IMR-90 (cell line): ENCODE measurements around the gene CABS1. TPM values are rescaled to one million over a fixed set of nuclear protein-coding genes. Genes with fewer than 3 reads are reported as not detected.

ENCODE experiments used
- ATAC-seq: fragments of 200-7000 bp; cut with Tn5 transposase; 2 replicates; pipeline ENCODE4 v1.9.1; 2020; ENCODE audit warnings: low read depth, mild to moderate bottlenecking, moderate library complexity
- BruUV-seq: library from RNA; stranded (reverse); fragments of 400-500 nt; replicated peaks from 2 replicates; lab custom pipeline; 2021; lab: Mats Ljungman, UMichigan
- CTCF ChIA-PET: fragments of 300-600 bp; formaldehyde crosslinking; extraction: SDS; loops from one replicate; lab custom pipeline; 2021; ENCODE audit warnings: antibody characterized with exemption; lab: Yijun Ruan, JAX
- POLR2A ChIA-PET: fragments of 300-600 bp; sonication (Branson Sonifier 250); formaldehyde crosslinking; loops from one replicate; lab custom pipeline; 2022; ENCODE audit warnings: antibody characterized with exemption; ENCODE audit not compliant: unreplicated experiment; lab: Charles Lee
- DNase-seq: peaks from one replicate; pipeline ENCODE4 v3.0.0; 2013
- H2AFZ ChIP-seq: replicated peaks from 2 replicates; pipeline ENCODE3; 2013; ENCODE audit warnings: low read length, mild to moderate bottlenecking; ENCODE audit not compliant: poor library complexity
- H2AK5ac ChIP-seq: 2 replicates; pipeline ENCODE4 v1.6.1; 2013; ENCODE audit warnings: low read depth, low read length, inconsistent platforms
- H2AK9ac ChIP-seq: replicated peaks from 2 replicates; pipeline ENCODE3; 2013; ENCODE audit warnings: mild to moderate bottlenecking, low read depth, low read length, moderate library complexity; ENCODE audit not compliant: poor library complexity
- H2BK120ac ChIP-seq: 2 replicates; pipeline ENCODE4 v1.6.1; 2013; ENCODE audit warnings: low read depth, low read length, inconsistent platforms
- H2BK15ac ChIP-seq: 3 replicates; pipeline ENCODE4 v1.6.1; 2013; ENCODE audit warnings: low read depth, low read length, inconsistent platforms
- H2BK20ac ChIP-seq: 2 replicates; pipeline ENCODE4 v1.6.1; 2013; ENCODE audit warnings: low read depth, mild to moderate bottlenecking, inconsistent platforms, low read length, moderate library complexity
- H2BK5ac ChIP-seq: 2 replicates; pipeline ENCODE4 v1.6.1; 2013; ENCODE audit warnings: mild to moderate bottlenecking, low read depth, low read length, inconsistent platforms; ENCODE audit not compliant: poor library complexity, severe bottlenecking
- H3K14ac ChIP-seq: replicated peaks from 2 replicates; pipeline ENCODE4 v1.6.1; 2013; ENCODE audit warnings: low read depth, low read length, inconsistent platforms
- H3K18ac ChIP-seq: 2 replicates; pipeline ENCODE4 v1.6.1; 2013; ENCODE audit warnings: low read depth, low read length, control low read depth
- H3K23ac ChIP-seq: 2 replicates; pipeline ENCODE4 v1.6.1; 2013; ENCODE audit warnings: low read depth, low read length, inconsistent platforms
- H3K27ac ChIP-seq: 2 replicates; pipeline ENCODE4 v1.5.1; 2013; ENCODE audit warnings: mild to moderate bottlenecking, control low read depth, low read length; ENCODE audit not compliant: insufficient read depth
- H3K27me3 ChIP-seq: 2 replicates; pipeline ENCODE4 v1.6.1; 2013; ENCODE audit warnings: low read length; ENCODE audit not compliant: control insufficient read depth, insufficient read depth
- H3K36me3 ChIP-seq: 2 replicates; pipeline ENCODE4 v1.6.1; 2013; ENCODE audit warnings: low read length, mixed read lengths; ENCODE audit not compliant: control insufficient read depth, insufficient read depth
- H3K4ac ChIP-seq: 2 replicates; pipeline ENCODE4 v1.6.1; 2013; ENCODE audit warnings: low read depth, low read length, inconsistent platforms
- H3K4me1 ChIP-seq: 2 replicates; pipeline ENCODE4 v1.6.1; 2013; ENCODE audit warnings: low read length, mixed read lengths; ENCODE audit not compliant: control insufficient read depth, insufficient read depth
- H3K4me2 ChIP-seq: 2 replicates; pipeline ENCODE4 v1.6.1; 2013; ENCODE audit warnings: low read depth, mild to moderate bottlenecking, control low read depth, low read length, moderate library complexity
- H3K4me3 ChIP-seq: 2 replicates; pipeline ENCODE4 v1.5.1; 2013; ENCODE audit warnings: low read depth, mild to moderate bottlenecking, control low read depth, low read length, moderate library complexity; ENCODE audit not compliant: insufficient read depth
- H3K56ac ChIP-seq: 2 replicates; pipeline ENCODE4 v1.6.1; 2013; ENCODE audit warnings: low read length, inconsistent platforms; ENCODE audit not compliant: insufficient read depth; ENCODE audit errors: extremely low read depth
- H3K79me1 ChIP-seq, 2 experiments: 2 replicates each; pipeline ENCODE4 v1.6.1; 2013; ENCODE audit warnings: low read length in 2 of 2, inconsistent platforms in 1 of 2, low read depth in 1 of 2
- H3K9ac ChIP-seq: 2 replicates; pipeline ENCODE4 v1.6.1; 2013; ENCODE audit warnings: low read depth, low read length, control low read depth
- H3K9me1 ChIP-seq: 2 replicates; pipeline ENCODE4 v1.6.1; 2013; ENCODE audit warnings: low read length, inconsistent platforms; ENCODE audit not compliant: insufficient read depth
- H3K9me3 ChIP-seq: 2 replicates; pipeline ENCODE4 v1.6.1; 2013; ENCODE audit warnings: low read length; ENCODE audit not compliant: control insufficient read depth, insufficient read depth
- H4K20me1 ChIP-seq: 2 replicates; pipeline ENCODE4 v1.6.1; 2013; ENCODE audit warnings: low read length, inconsistent platforms; ENCODE audit not compliant: insufficient read depth
- H4K5ac ChIP-seq: 2 replicates; pipeline ENCODE4 v1.6.1; 2013; ENCODE audit warnings: mild to moderate bottlenecking, low read depth, low read length, control low read depth
- H4K8ac ChIP-seq, 2 experiments: 2 replicates each; pipeline ENCODE4 v1.6.1; 2013; ENCODE audit warnings: low read depth in 2 of 2, low read length in 2 of 2, control low read depth in 1 of 2, inconsistent platforms in 1 of 2
- H4K91ac ChIP-seq: 2 replicates; pipeline ENCODE4 v1.6.1; 2013; ENCODE audit warnings: low read depth, low read length, inconsistent platforms; ENCODE audit not compliant: insufficient read depth
- BHLHE40 ChIP-seq: fragments of 150-350 bp; IDR thresholded peaks from 2 replicates; pipeline ENCODE4 v1.6.1; 2016; ENCODE audit warnings: mild to moderate bottlenecking, low read depth, low read length
- CEBPB ChIP-seq: IDR thresholded peaks from 2 replicates; pipeline ENCODE4 v1.6.1; 2012; ENCODE audit warnings: low read depth, low read length, improper control_type of control experiment
- CHD1 ChIP-seq: IDR thresholded peaks from 2 replicates; pipeline ENCODE4 v1.6.1; 2012; ENCODE audit warnings: low read depth, low read length, improper control_type of control experiment
- FOS ChIP-seq: fragments of 150-350 bp; IDR thresholded peaks from 2 replicates; pipeline ENCODE4 v1.6.1; 2016; ENCODE audit warnings: low read depth, low read length
- MAFK ChIP-seq: IDR thresholded peaks from 2 replicates; pipeline ENCODE4 v1.6.1; 2012; ENCODE audit warnings: low read depth, low read length, improper control_type of control experiment
- MAZ ChIP-seq: IDR thresholded peaks from 2 replicates; pipeline ENCODE4 v1.6.1; 2012; ENCODE audit warnings: low read depth, mild to moderate bottlenecking, low read length, improper control_type of control experiment, moderate library complexity, borderline replicate concordance
- MXI1 ChIP-seq: IDR thresholded peaks from 2 replicates; pipeline ENCODE4 v1.6.1; 2012; ENCODE audit warnings: low read depth, mild to moderate bottlenecking, low read length, moderate library complexity, borderline replicate concordance
- NFE2L2 ChIP-seq: fragments of 150-350 bp; IDR thresholded peaks from 2 replicates; pipeline ENCODE4 v1.6.1; 2016; ENCODE audit warnings: low read depth, mild to moderate bottlenecking, low read length
- POLR2A ChIP-seq: IDR thresholded peaks from 2 replicates; pipeline ENCODE4 v1.6.1; 2012; ENCODE audit warnings: mild to moderate bottlenecking, low read depth, low read length
- RAD21 ChIP-seq: IDR thresholded peaks from 2 replicates; pipeline ENCODE4 v1.6.1; 2012; ENCODE audit warnings: low read length, improper control_type of control experiment
- RCOR1 ChIP-seq: IDR thresholded peaks from 2 replicates; pipeline ENCODE4 v1.6.1; 2012; ENCODE audit warnings: mild to moderate bottlenecking, low read length, improper control_type of control experiment; ENCODE audit not compliant: insufficient replicate concordance
- RFX5 ChIP-seq: IDR thresholded peaks from 2 replicates; pipeline ENCODE4 v1.8.0; 2012; ENCODE audit warnings: low read depth, mild to moderate bottlenecking, low read length, moderate library complexity
- SMC3 ChIP-seq: fragments of 150-350 bp; IDR thresholded peaks from 2 replicates; pipeline ENCODE4 v1.6.1; 2016; ENCODE audit warnings: low read depth, mild to moderate bottlenecking, antibody characterized with exemption, low read length, moderate library complexity
- WGBS, 2 experiments: methylation state at CpG; one replicate each; pipeline versions ENCODE4 v1.1.5 to v1.1.7; 2013; ENCODE audit warnings: missing lambda C conversion rate in 2 of 2; ENCODE audit not compliant: insufficient read length in 1 of 2; ENCODE audit errors: extremely low coverage in 2 of 2; 5-methylcytosine and 5-hydroxymethylcytosine counted together
- dilution Hi-C: fragments of 300-500 bp; cut with HindIII; formaldehyde crosslinking; loops from one replicate; pipeline ENCODE4 v1.14.3; 2018; ENCODE audit warnings: low sequenced_read_pairs; ENCODE audit not compliant: unreplicated experiment
- in situ Hi-C: fragments of 300-500 bp; cut with MboI; formaldehyde crosslinking; loops from 3 replicates; pipeline ENCODE4 v1.14.3; 2019; ENCODE audit warnings: low sequenced_read_pairs, inconsistent platforms, mixed read lengths
- intact Hi-C: fragments of 100-400 bp; cut with micrococcal nuclease; formaldehyde crosslinking; loops from 2 replicates; pipeline ENCODE4 v1.10.0; 2022
- polyA plus RNA-seq, 3 experiments: library from polyadenylated mRNA; depleted of rRNA; stranded (reverse); fragments of >200 nt; gene quantifications; 2 replicates each; pipeline ENCODE4 v1.2.3, GENCODE V29; 2012; ENCODE audit warnings: low replicate concordance in 1 of 3
- total RNA-seq: library from RNA; depleted of rRNA; stranded (reverse); fragments of >200 nt; gene quantifications from 2 replicates; pipeline ENCODE4 v1.2.3, GENCODE V29; 2012
- TF ChIP-seq, protein P1 (sequence below): conservative IDR thresholded peaks from 2 replicates; pipeline ENCODE4 v1.5.1; 2012; ENCODE audit warnings: mild to moderate bottlenecking, low read depth, low read length, improper control_type of control experiment
- TF ChIP-seq, protein P2 (sequence below): fragments of 150-350 bp; IDR thresholded peaks from 2 replicates; pipeline ENCODE4 v1.6.1; 2016; ENCODE audit warnings: low read depth, mild to moderate bottlenecking, low read length, moderate library complexity, borderline replicate concordance
- TF ChIP-seq, protein P3 (sequence below): fragments of 150-350 bp; IDR thresholded peaks from 2 replicates; pipeline ENCODE4 v1.6.1; 2017; ENCODE audit warnings: mild to moderate bottlenecking, antibody characterized with exemption, low read length, low read depth

Gene CABS1
- total and polyA plus RNA-seq, 2 of the 4 experiments (the other 2 are of a cell fraction), result not detected

DNA sequence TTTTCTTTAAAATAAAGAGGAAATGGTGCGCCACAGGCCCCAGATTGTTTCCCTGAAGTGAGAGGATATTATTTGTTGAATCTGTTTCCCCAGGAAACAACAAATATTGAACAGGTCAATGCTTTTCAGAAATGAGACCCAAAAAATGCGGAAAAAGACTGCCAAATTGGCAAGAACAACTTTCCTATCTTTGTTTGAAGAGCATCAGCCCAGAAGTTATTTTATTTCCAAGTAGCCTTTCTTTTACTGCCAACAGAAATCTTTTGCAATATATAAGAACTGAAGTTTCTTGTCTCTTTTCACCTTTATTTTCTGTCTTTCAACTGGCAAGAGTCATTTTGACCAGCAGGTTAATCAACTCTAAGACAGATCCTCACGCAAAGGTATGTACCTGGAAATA is 25.7 kb downstream of the CABS1 start, which contains the start of gene SMR3A:
TSS of gene SMR3A (plus strand) at position 301 of the 400 bp plus-strand sequence. CDS start 1,356 bp downstream, outside the sequence.
- Histone ChIP-seq H3K56ac (no peak within 1 kb of the TSS), H4K5ac (no peak within 1 kb of the TSS), H3K14ac (no peak within 1 kb of the TSS), H4K8ac (no peak within 1 kb of the TSS), H4K20me1 (no peaks in the 10 kb centered on the region), H2AK5ac (no peak within 1 kb of the TSS), H3K4ac (no peak within 1 kb of the TSS), H2BK15ac (no peak within 1 kb of the TSS), H2AFZ (no peak within 1 kb of the TSS), H3K79me1 (no peaks in the 10 kb centered on the region), H3K27me3 (no peaks in the 10 kb centered on the region), H3K9me3 (no peaks in the 10 kb centered on the region), H2BK5ac (no peak within 1 kb of the TSS), H3K23ac (no peak within 1 kb of the TSS), H3K9me1 (no peaks in the 10 kb centered on the region), H3K18ac (no peak within 1 kb of the TSS), H3K36me3 (no peaks in the 10 kb centered on the region), H3K4me2 (no peak within 1 kb of the TSS), H2BK120ac (no peak within 1 kb of the TSS), H4K91ac (no peak within 1 kb of the TSS), H2BK20ac (no peak within 1 kb of the TSS), H3K4me3 (no peak within 1 kb of the TSS), H3K27ac (no peak within 1 kb of the TSS), H3K4me1 (no peaks in the 10 kb centered on the region), H2AK9ac (no peak within 1 kb of the TSS), H3K9ac (no peak within 1 kb of the TSS)
- in situ Hi-C loops, result no loop called here
- intact Hi-C loops, result no loop called here
- ATAC-seq, result no peak
- ChIA-PET POLR2A (no interaction called here), CTCF (no interaction called here)
- no CpG with 5 or more reads among the region's 3 CpGs for WGBS, 2 experiments
- no peak for TF ChIP-seq SMC3
- TF ChIP-seq RFX5, result no peak
- TF ChIP-seq CEBPB, result no peak
- TF ChIP-seq, protein P1, sequence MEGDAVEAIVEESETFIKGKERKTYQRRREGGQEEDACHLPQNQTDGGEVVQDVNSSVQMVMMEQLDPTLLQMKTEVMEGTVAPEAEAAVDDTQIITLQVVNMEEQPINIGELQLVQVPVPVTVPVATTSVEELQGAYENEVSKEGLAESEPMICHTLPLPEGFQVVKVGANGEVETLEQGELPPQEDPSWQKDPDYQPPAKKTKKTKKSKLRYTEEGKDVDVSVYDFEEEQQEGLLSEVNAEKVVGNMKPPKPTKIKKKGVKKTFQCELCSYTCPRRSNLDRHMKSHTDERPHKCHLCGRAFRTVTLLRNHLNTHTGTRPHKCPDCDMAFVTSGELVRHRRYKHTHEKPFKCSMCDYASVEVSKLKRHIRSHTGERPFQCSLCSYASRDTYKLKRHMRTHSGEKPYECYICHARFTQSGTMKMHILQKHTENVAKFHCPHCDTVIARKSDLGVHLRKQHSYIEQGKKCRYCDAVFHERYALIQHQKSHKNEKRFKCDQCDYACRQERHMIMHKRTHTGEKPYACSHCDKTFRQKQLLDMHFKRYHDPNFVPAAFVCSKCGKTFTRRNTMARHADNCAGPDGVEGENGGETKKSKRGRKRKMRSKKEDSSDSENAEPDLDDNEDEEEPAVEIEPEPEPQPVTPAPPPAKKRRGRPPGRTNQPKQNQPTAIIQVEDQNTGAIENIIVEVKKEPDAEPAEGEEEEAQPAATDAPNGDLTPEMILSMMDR, result no peak
- TF ChIP-seq CHD1, result no peak
- no peak for TF ChIP-seq MAFK
- no peak for TF ChIP-seq BHLHE40
- TF ChIP-seq RAD21, result no peak
- TF ChIP-seq, protein P2, sequence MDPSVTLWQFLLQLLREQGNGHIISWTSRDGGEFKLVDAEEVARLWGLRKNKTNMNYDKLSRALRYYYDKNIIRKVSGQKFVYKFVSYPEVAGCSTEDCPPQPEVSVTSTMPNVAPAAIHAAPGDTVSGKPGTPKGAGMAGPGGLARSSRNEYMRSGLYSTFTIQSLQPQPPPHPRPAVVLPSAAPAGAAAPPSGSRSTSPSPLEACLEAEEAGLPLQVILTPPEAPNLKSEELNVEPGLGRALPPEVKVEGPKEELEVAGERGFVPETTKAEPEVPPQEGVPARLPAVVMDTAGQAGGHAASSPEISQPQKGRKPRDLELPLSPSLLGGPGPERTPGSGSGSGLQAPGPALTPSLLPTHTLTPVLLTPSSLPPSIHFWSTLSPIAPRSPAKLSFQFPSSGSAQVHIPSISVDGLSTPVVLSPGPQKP, result no peak
- no peak for TF ChIP-seq POLR2A
- TF ChIP-seq MAZ, result no peak
- TF ChIP-seq MXI1, result no peak
- no peak for TF ChIP-seq NFE2L2
- TF ChIP-seq FOS, result no peak
- TF ChIP-seq, protein P3, sequence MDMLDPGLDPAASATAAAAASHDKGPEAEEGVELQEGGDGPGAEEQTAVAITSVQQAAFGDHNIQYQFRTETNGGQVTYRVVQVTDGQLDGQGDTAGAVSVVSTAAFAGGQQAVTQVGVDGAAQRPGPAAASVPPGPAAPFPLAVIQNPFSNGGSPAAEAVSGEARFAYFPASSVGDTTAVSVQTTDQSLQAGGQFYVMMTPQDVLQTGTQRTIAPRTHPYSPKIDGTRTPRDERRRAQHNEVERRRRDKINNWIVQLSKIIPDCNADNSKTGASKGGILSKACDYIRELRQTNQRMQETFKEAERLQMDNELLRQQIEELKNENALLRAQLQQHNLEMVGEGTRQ, result no peak
- no peak for TF ChIP-seq RCOR1
- dilution Hi-C loops, result no loop called here
- DNase-seq, result no peak
- no TSS peak for BruUV-seq
